Activated T-helper 1 cell treated with anti-CD3 and anti-CD28 coated beads, Interleukin-2, amount 50 U/mL, for 16 hours (primary cell): Measurements from ENCODE around the gene MYADM.
"Not testable (repeated sequence)": the region's sequence is repeated elsewhere in the genome, so short reads cannot be mapped to it uniquely, and the experiment has no call there.

Source experiments
- DNase-seq, 2 donors: peaks; one replicate each; pipeline ENCODE4 v3.0.0-alpha.2; 2020; ENCODE audit warnings: low read depth in 1 of 2, low spot score in 1 of 2

The MYADM gene

GRCh38 chr19:53867225-53868090 is at the start of gene MYADM:
MYADM (plus strand) TSS chr19:53867883; CDS start chr19:53873530, 5,647 bp downstream.
- peak; percentile 98 to 99 for DNase-seq

- DNase-seq: no peak
These were observed 48.9 kb upstream of the MYADM start for GRCh38 chr19:53818756-53819155.

GRCh38 chr19:53819861-53820260 is 47.8 kb upstream of the MYADM start:
- DNase-seq: no peak

GRCh38 chr19:53823380-53824120 is 44.1 kb upstream of the MYADM start:
- no peak for DNase-seq

- no peak for DNase-seq
These were observed 43.5 kb upstream of the MYADM start, which contains the start of gene NLRP12 for GRCh38 chr19:53824134-53824611. NLRP12 (minus strand) TSS chr19:53824314; CDS start chr19:53824174, 140 bp downstream.

- DNase-seq: no peak
These were observed 40.8 kb upstream of the MYADM start for GRCh38 chr19:53826876-53827275.

GRCh38 chr19:53828531-53828930 is 39.2 kb upstream of the MYADM start:
- DNase-seq: no peak

- DNase-seq: not testable (repeated sequence)
These were observed 34.8 kb upstream of the MYADM start for GRCh38 chr19:53832861-53833260.

- DNase-seq: not testable (repeated sequence)
These were observed 29.2 kb upstream of the MYADM start for GRCh38 chr19:53838446-53838845.

- DNase-seq: not testable (repeated sequence)
These were observed 27.4 kb upstream of the MYADM start for GRCh38 chr19:53840241-53840640.

- not testable (repeated sequence) for DNase-seq
These were observed 26.8 kb upstream of the MYADM start for GRCh38 chr19:53840914-53841313.

GRCh38 chr19:53844849-53845246 is 22.8 kb upstream of the MYADM start:
- no peak for DNase-seq

- no peak for DNase-seq
These were observed 20.1 kb upstream of the MYADM start for GRCh38 chr19:53847555-53847954.

GRCh38 chr19:53849237-53849676 is 18.4 kb upstream of the MYADM start:
- no peak for DNase-seq

GRCh38 chr19:53853707-53854106 is 14.0 kb upstream of the MYADM start:
- no peak for DNase-seq

- no peak for DNase-seq
These were observed 3.3 kb upstream of the MYADM start for GRCh38 chr19:53864308-53864836.

GRCh38 chr19:53865523-53865917 is 2.2 kb upstream of the MYADM start:
- DNase-seq: no peak

- peak in 1 of 2 donors; percentile 41 for DNase-seq
These were observed 1.5 kb upstream of the MYADM start for GRCh38 chr19:53865918-53866864.

GRCh38 chr19:53866865-53867224 is 838 bp upstream of the MYADM start:
- no peak for DNase-seq

- peak in 1 of 2 donors; percentile 16 for DNase-seq
These were observed 608 bp downstream of the MYADM start for GRCh38 chr19:53868091-53868891.
